Loucy (cell line): ENCODE data around the gene CCNG2.

Experiments
- CTCF ChIP-seq: fragments of 200-600 bp; sonication (generic); conservative IDR thresholded peaks from 2 replicates; pipeline ENCODE4 v1.5.1; 2014; ENCODE audit warnings: mild to moderate bottlenecking, antibody characterized with exemption, low read length
- EZH2phosphoT487 ChIP-seq: fragments of 200-600 bp; IDR thresholded peaks from 2 replicates; pipeline ENCODE4 v1.6.1; 2018; ENCODE audit warnings: antibody characterized with exemption, mild to moderate bottlenecking, moderate library complexity, borderline replicate concordance

GRCh38 chr4:77193046-77193445 lies 36.0 kb downstream of the CCNG2 start:
- TF ChIP-seq CTCF (no peak), EZH2phosphoT487 (no peak)
